NCI-H146 treated with DMSO at 0.1 percent for 48 hours (cell line): ENCODE data around the gene DCBLD2.
"Not testable (repeated sequence)": the region's sequence is repeated elsewhere in the genome, so short reads cannot be mapped to it uniquely, and the experiment has no call there.

Source experiments
- DNase-seq: peaks from one replicate; lab custom pipeline; 2025; ENCODE audit not compliant: unreplicated experiment; lab: John Stamatoyannopoulos, UW

Gene DCBLD2

DNA sequence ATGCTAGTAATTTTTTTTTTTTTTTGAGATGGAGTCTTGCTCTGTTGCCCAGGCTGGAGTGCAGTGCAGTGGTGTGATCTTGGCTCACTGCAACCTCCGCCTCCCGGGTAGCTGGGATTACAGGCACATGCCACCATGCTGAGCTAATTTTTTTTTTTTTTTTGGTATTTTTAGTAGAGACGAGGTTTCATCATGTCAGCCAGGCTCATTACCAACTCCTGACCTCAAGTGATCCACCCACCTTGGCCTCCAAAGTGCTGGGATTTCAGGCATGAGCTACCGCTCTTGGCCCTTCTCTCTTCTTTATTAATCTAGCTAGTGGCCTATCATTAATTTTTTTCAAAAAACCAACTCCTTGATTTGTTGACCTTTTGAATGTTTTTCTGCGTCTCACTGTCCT, 70.4 kb downstream of the DCBLD2 start:
- not testable (repeated sequence) for DNase-seq

- no peak for DNase-seq
Observed at GRCh38 chr3:98829246-98829832, 72.2 kb downstream of the DCBLD2 start.

DNA sequence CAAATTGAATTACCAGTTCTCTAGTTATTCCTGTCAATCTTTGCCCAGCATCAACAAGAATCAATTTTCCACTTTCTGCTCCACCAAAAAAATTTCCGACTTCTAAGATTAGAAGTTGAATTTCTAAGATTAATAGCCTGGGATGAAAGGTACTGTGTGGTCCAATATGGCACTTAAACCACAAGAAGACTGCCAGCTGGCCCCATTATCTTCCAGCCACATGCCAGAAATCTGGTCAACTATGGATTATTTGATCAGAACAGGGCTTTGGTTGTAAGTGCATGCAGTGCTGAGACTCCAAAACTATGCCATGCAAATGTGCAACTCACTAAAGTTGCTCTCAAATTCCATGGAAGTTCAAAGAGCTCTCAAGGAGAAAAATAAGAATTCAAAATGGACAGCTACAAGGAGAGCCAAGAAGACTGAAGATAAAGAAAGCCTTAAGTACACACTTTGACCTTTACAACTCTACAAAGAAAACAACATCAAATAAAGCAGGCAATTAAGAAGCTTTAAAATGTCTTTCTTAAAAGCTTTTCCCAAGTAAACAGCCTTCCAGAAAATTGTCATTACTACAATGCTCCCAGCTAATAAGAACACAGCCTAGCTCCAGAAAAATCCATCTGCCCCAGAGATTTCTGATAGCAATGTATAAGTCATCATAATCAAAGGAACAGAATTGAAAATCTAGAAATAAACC, 74.1 kb downstream of the DCBLD2 start:
- no peak for DNase-seq

- DNase-seq = no peak
Observed at GRCh38 chr3:98826126-98826525, 75.4 kb downstream of the DCBLD2 start.

DNA sequence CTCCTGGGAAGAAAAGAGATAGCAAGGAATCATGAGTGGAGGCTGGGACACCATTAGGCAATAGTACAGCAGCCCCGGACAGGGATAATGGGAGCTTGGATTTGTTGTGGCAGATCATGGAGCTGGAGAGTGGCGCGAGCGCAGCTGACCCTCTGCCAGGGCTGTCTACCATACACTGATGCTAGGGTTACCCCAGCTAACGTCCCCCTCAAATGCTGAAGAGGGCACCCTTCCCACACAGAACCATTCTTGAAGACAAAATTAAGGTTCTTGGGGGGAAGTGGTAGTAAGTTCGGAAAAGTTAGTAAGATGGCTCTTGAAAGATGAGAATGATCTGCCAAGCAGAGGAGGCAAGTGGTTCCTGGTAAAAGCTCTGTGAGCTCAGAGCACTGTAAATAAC, 77.2 kb downstream of the DCBLD2 start:
- no peak for DNase-seq

- DNase-seq = no peak
Observed at GRCh38 chr3:98823791-98824190, 77.7 kb downstream of the DCBLD2 start.

- DNase-seq = no peak
Observed at GRCh38 chr3:98821063-98821462, 80.4 kb downstream of the DCBLD2 start.

DNA sequence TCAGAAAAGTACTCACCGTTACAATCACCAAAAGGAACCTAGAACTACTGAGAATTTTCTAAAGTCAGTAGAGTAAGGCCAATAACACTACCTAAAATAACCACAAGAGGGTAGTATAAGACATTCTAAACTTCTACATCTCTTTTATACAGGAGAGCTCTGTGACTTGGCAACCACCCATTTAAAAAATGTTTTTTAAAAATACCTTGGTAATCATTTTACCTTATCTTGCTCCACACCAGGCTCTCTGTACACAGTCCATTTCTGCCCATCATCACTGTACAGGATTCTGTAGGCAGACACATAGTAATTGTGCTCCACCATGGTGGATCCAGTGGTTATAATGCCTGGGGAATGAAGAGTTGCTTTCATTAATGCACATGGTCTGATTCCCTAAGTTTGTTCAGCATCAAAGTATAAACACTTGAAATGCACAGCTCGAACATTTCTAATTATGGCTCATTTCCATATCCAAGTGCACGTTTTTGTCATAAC, 83.9 kb downstream of the DCBLD2 start:
- peak; percentile 8 for DNase-seq

DNA sequence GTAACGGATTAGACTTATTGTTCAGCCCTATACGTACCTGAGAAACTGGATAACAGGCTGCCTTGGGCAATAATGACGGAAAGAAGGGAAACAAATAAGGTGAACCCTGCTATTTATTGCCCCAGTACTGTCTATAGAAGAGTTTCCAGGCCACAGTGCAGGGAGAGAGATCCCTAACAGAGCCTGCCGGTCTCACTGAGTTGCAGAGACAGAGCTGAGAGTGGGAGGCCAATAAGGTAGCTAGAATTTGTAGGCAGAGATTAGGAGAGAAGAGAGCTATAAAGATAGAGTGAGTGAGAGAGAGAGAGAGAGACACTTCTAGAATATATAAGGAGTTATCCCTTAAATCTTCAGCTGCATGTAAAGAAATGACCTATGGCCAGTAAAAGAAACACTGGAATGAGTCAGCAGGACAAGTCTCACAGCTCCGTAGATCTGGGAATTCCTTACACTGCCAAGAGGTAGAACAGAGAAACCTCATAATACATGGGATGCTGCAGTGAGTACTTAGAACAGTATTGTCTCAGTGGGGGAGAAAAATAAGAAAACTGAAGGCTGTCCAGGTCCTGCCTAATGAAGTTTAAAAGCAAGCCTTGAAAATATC, 86.6 kb downstream of the DCBLD2 start:
- DNase-seq = no peak

DNA sequence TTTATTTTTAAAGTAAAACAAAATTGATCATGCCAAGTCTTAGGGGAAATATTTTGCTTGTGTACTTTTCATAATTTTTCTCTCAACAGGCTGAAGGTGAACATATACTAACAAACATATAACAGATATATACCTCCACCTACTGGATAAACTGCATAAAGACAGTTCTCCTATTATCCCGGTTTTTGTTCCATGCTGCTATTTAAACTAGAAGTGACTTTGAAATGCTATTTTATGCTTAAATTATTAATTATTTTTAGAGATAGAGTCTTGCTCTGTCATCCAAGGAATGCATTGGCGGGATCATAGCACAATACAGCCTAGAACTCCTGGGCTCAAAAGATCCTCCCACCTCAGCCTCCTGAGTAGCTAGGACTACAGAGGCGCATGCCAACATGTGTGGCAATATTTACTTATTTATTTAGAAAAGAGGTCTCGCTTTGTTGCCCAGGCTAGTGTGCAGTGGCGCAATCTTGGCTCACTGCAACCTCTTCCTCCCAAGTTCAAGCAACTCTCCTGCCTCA, 88.6 kb downstream of the DCBLD2 start:
- no peak for DNase-seq

DNA sequence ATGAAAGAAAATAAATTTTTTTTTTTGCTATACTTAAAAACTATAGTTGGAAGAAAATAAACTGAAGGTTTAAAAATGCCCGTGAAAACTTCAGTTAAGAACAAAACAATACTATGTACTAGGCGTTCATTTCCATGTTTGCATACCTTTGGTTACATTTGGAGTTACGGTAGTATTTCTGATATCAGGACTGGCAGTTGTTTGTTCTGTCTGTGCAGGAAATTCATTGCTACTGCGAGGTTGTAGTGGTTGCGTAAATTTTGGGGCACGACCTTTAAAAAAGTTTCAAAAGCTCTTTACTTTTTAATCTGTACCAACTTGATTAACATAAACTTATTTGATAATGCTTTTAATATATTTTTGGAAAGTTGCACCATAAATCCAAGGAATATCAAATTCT, 90.4 kb downstream of the DCBLD2 start:
- no peak for DNase-seq

DNA sequence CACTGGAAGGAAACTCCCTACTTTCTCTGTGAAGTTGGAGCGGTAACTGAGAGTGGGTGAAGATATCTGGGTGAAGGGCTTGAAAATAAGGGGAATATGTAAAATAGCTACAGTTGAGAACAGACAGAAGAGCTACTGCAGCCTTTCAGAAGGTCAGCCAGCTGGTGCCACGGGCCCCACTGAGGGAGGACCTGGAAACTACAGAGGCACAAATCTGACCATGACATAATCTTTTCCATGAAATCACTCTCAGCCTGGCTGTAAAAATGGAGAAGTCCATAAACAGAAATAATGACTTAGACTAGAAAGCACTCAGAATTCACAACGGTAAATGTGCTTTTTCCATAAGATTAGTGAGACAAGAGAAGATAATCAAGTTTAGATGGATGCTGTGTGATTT, 91.9 kb downstream of the DCBLD2 start:
- DNase-seq = no peak

DNA sequence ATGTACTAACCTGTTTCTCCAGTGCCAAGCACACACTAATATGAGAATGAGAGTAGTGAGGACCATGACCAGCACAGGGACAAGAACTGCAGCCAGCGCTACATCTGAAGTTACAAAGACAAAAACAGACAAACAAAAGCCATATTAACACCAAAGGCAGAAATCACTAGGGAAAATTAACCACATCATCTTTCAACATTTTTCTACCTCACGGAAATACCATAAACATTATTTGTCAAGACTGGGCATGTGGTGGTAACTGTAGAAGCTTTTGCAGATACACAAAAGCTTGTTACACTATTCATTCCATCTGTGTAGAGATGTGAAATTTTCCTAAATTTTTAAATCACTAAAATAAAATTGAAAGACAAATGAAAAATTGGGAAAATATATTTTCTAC, 93.4 kb downstream of the DCBLD2 start:
- no peak for DNase-seq

GRCh38 chr3:98807561-98807960, 93.9 kb downstream of the DCBLD2 start:
- no peak for DNase-seq

GRCh38 chr3:98807011-98807410, 94.5 kb downstream of the DCBLD2 start:
- no peak for DNase-seq

DNA sequence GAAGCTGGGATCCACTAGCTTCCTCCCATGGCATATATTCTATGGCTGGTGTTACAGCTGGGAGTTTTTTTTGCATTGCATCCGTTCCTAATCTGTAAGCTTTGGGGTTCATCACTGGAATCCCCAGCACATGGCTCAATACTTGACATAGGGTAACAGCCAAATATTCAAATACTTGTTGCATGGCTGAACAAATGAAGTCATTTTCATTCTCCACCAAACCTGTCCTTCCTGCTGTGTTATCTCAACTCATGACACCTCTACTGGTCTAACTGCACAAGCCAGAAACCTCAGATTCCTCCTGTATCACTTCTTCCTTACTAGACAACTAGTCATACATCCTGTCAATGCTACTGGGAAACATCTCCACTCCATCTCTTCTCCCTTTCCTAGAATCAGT, 95.0 kb downstream of the DCBLD2 start:
- no peak for DNase-seq

DNA sequence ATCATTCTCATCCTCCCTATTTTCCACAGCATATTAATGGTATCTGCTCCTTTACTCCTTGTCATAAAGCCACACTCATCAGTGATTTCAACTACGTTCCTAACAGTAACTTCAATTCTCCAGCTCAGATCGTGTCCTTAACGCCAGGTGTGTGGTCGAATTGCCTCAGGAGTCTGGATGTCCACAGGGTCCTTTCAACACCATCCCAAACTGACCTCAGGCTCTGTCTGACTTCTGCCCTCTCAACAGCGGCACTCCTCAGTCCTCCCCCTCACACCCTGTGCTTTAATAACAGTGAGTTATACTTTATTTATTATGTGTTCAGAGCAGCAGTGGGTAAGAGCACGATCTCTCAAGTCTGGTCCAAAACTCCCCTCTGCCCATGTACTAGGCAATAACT, 95.9 kb downstream of the DCBLD2 start:
- no peak for DNase-seq

DNA sequence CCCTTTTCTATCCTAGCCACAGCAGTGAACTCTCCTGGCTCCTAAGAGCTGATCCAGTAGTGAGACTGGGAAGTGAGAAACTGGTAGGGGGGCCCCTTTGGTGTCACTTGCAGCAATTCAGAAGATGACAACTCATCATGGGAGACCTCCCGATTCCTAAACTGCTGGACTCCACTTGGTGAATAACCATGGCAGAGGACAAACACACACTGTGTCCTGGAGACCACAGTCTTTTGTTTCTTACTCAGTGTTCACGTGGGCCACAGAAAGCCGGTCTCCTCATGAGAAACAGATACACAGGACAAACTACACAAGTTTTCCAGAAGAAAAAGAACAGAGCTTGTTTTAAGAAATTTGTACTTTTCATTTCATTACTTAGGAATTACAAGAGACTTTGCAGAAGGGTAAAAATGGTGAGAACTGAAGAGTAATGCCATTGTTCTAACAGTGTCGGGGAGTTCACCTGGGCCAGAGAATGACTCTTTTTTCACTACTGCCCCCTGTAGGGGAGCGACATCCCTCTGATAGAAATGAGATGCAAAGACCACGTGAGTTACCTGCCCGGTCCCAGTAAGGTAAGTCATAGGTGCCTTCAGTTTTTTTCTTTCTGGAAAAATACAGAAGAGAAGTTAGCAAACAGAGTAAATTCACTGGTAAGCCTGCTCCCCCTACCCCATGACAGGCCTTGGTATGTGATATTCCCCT, 100.3 kb downstream of the DCBLD2 start:
- DNase-seq = no peak

- no peak for DNase-seq
Observed at GRCh38 chr3:98800401-98800800, 101.1 kb downstream of the DCBLD2 start.

- DNase-seq = no peak
Observed at GRCh38 chr3:98799479-98799878, 102.0 kb downstream of the DCBLD2 start.

DNA sequence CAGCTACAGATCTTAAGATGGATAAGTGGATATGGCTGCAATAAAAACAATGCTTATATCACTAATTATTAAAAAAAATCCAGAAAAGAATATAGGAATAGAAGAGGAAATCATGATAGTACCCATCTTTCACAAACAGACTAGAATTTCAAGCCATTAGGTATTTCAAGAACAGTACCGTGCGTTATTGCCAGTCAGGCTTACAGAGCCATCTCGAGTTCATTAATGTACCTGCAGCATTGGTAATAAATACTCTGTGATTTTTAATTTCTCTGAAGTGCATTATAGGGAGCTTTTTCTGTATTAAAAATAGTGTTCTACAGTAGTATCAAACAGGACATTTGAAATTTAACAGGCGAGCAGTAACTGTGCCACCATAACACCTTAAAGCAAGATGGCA, 102.7 kb downstream of the DCBLD2 start:
- DNase-seq = no peak

GRCh38 chr3:98797905-98798304, 103.6 kb downstream of the DCBLD2 start:
- DNase-seq = no peak
